ENCODE data around the gene MRPL49. TPM values are rescaled to one million over a fixed set of nuclear protein-coding genes. Genes with fewer than 3 reads are reported as not detected.

Gene MRPL49
- total and polyA plus RNA-seq, 2 donors (not counting 1 experiment from before 2014, with no cell fraction given), result 39.6 to 48.5 TPM

- Histone ChIP-seq H3K4me1 (ENCODE audit: control insufficient read depth in 2 of 2, insufficient read depth in 2 of 2, low read length in 2 of 2) (peaks cover 8 to 13% of the 10 kb centered on the region in 2 donors), H3K36me3 (replicated peaks in 1 of 2; ENCODE audit: control extremely low read depth in 1 of 2, control insufficient read depth in 1 of 2, extremely low read depth in 1 of 2, insufficient read depth in 2 of 2, low read length in 1 of 2) (no peaks in the 10 kb centered on the region), H3K9me3 (ENCODE audit: control extremely low read depth in 1 of 3, control insufficient read depth in 2 of 3, insufficient read depth in 1 of 3, low read length in 2 of 3) (no peaks in the 10 kb centered on the region), H3K27me3 (replicated peaks in 1 of 4; ENCODE audit: control extremely low read depth in 1 of 4, control insufficient read depth in 3 of 4, insufficient read depth in 4 of 4, low read length in 3 of 4) (no peaks in the 10 kb centered on the region), H3K79me2 (ENCODE audit: control insufficient read depth, insufficient read depth, low read length) (peaks cover 9% of the 10 kb centered on the region), H3K4me2 (replicated peaks; ENCODE audit: low read depth, low read length, poor library complexity, severe bottlenecking) (peak overlapping the region; percentile 43), H4K20me1 (ENCODE audit: control insufficient read depth, insufficient read depth, low read length, poor library complexity, severe bottlenecking) (no peaks in the 10 kb centered on the region), H2AFZ (ENCODE audit: insufficient read depth, low read depth, low read length, poor library complexity, severe bottlenecking) (peak overlapping the region; percentile 88), H3K27ac (ENCODE audit: low read length in 2 of 2) (peak overlapping the region; percentile 51 to 72), H3K4me3 (ENCODE audit: control extremely low read depth in 1 of 5, extremely low read depth in 1 of 5, insufficient read depth in 1 of 5, low read depth in 2 of 5, low read length in 4 of 5) (no peak overlapping the region), H3K9ac (ENCODE audit: low read length) (peak overlapping the region; percentile 27)
- Mint-ChIP-seq H3K4me1 (peaks cover 14% of the 10 kb centered on the region), H3K27me3 (no peaks in the 10 kb centered on the region), H3K9me3 (ENCODE audit: insufficient read depth) (no peaks in the 10 kb centered on the region), H3K27ac (peak overlapping the region; percentile 94), H3K4me3 (peak overlapping the region; percentile 13)
- peak; percentile 35 for DNase-seq
- ATAC-seq (ENCODE audit: low read depth), result peak; percentile 33
- no peak for TF ChIP-seq EZH2 (IDR thresholded peaks at IDR 0.05; ENCODE audit: borderline replicate concordance, insufficient read depth, low read depth, low read length, poor library complexity, severe bottlenecking)
- TF ChIP-seq CTCF (IDR thresholded peaks at IDR 0.05), result no peak
- CTCF ChIA-PET, result interaction anchor here (1.0 to 2.2 kb wide), 5 partner anchors 11 to 59 kb away, joined by 3 to 7 read pairs (median 5); partner anchors contain the start of genes CAPN1 and ZNHIT2
- intact Hi-C loops (cut with micrococcal nuclease), result no loop called here
- 39% methylated on average over 5 of the region's 11 CpGs for WGBS (ENCODE audit: insufficient coverage)
- POLR2A ChIA-PET, result interaction anchor here (0.7 to 1.2 kb wide), 2 partner anchors 11 to 34 kb away, joined by 4 to 9 read pairs; partner anchors contain the start of gene SYVN1
Observed at GRCh38 chr11:65169164-65169641, 47.1 kb downstream of the MRPL49 start.

GRCh38 chr11:65170058-65170534 is 48.0 kb downstream of the MRPL49 start, which contains the start of gene SPDYC:
TSS of gene SPDYC (plus strand) at chr11:65170233. CDS start at chr11:65171358, 1,125 bp downstream.
- intact Hi-C loops (cut with micrococcal nuclease), result no loop called here
- no peaks in the 10 kb centered on the region for H3K27me3 ChIP-seq (replicated peaks in 1 of 4; ENCODE audit: control extremely low read depth in 1 of 4, control insufficient read depth in 3 of 4, insufficient read depth in 4 of 4, low read length in 3 of 4)
- peak within 1 kb of the TSS; percentile 43 for H3K4me2 ChIP-seq (replicated peaks; ENCODE audit: low read depth, low read length, poor library complexity, severe bottlenecking)
- TF ChIP-seq CTCF (IDR thresholded peaks at IDR 0.05), result no peak
- no peak for TF ChIP-seq EZH2 (IDR thresholded peaks at IDR 0.05; ENCODE audit: borderline replicate concordance, insufficient read depth, low read depth, low read length, poor library complexity, severe bottlenecking)
- ChIA-PET POLR2A (interaction anchor here (0.7 to 0.8 kb wide), 2 partner anchors 11 to 42 kb away, joined by 3 to 4 read pairs; no protein-coding TSS in a partner anchor), CTCF (interaction anchor here (1.0 to 2.2 kb wide), 4 partner anchors 12 to 60 kb away, joined by 3 to 7 read pairs (median 5); partner anchors contain the start of genes CAPN1 and ZNHIT2)
- Mint-ChIP-seq H3K4me3 (peak within 1 kb of the TSS; percentile 13), H3K4me1 (peaks cover 14% of the 10 kb centered on the region), H3K27ac (peak within 1 kb of the TSS; percentile 94), H3K9me3 (ENCODE audit: insufficient read depth) (no peaks in the 10 kb centered on the region), H3K27me3 (no peaks in the 10 kb centered on the region)
- H3K4me1 ChIP-seq (ENCODE audit: control insufficient read depth in 2 of 2, insufficient read depth in 2 of 2, low read length in 2 of 2), result peaks cover 8 to 13% of the 10 kb centered on the region in 2 donors
- peak within 1 kb of the TSS; percentile 51 to 72 for H3K27ac ChIP-seq (ENCODE audit: low read length in 2 of 2)
- no peak for DNase-seq
- peak within 1 kb of the TSS; percentile 27 for H3K9ac ChIP-seq (ENCODE audit: low read length)
- no peak within 1 kb of the TSS for H3K4me3 ChIP-seq (ENCODE audit: control extremely low read depth in 1 of 5, extremely low read depth in 1 of 5, insufficient read depth in 1 of 5, low read depth in 2 of 5, low read length in 4 of 5)
- H3K36me3 ChIP-seq (replicated peaks in 1 of 2; ENCODE audit: control extremely low read depth in 1 of 2, control insufficient read depth in 1 of 2, extremely low read depth in 1 of 2, insufficient read depth in 2 of 2, low read length in 1 of 2), result no peaks in the 10 kb centered on the region
- ATAC-seq (ENCODE audit: low read depth), result no peak
- WGBS (ENCODE audit: insufficient coverage), result over 99% methylated on average over 15 of the region's 21 CpGs
- peaks cover 9% of the 10 kb centered on the region for H3K79me2 ChIP-seq (ENCODE audit: control insufficient read depth, insufficient read depth, low read length)
- H4K20me1 ChIP-seq (ENCODE audit: control insufficient read depth, insufficient read depth, low read length, poor library complexity, severe bottlenecking), result no peaks in the 10 kb centered on the region
- no peaks in the 10 kb centered on the region for H3K9me3 ChIP-seq (ENCODE audit: control extremely low read depth in 1 of 3, control insufficient read depth in 2 of 3, insufficient read depth in 1 of 3, low read length in 2 of 3)
- H2AFZ ChIP-seq (ENCODE audit: insufficient read depth, low read depth, low read length, poor library complexity, severe bottlenecking), result peak within 1 kb of the TSS; percentile 88

Measured in B cell (primary cell).